Duodenal mucosa (tissue), 2 donors: ENCODE measurements around the gene IP6K3.

Source experiments
- H3K27ac ChIP-seq: one replicate; pipeline ENCODE4 v1.7.0; 2013; ENCODE audit warnings: low read depth, low read length
- H3K27me3 ChIP-seq, 2 donors: one replicate each; pipeline ENCODE4 v1.7.0; 2013; ENCODE audit warnings: low read length in 2 of 2, control low read depth in 1 of 2; ENCODE audit not compliant: insufficient read depth in 2 of 2, control insufficient read depth in 1 of 2
- H3K36me3 ChIP-seq, 2 donors: one replicate each; pipeline ENCODE4 v1.7.0; 2013; ENCODE audit warnings: low read length in 2 of 2, control low read depth in 1 of 2; ENCODE audit not compliant: insufficient read depth in 2 of 2, control insufficient read depth in 1 of 2
- H3K4me1 ChIP-seq, 2 donors: one replicate each; pipeline ENCODE4 v1.7.0; 2013; ENCODE audit warnings: low read length in 2 of 2, control low read depth in 1 of 2; ENCODE audit not compliant: insufficient read depth in 2 of 2, control insufficient read depth in 1 of 2
- H3K4me3 ChIP-seq, 2 donors: one replicate each; pipeline ENCODE4 v1.7.0; 2013; ENCODE audit warnings: low read length in 2 of 2, low read depth in 1 of 2
- H3K9ac ChIP-seq, 2 donors: one replicate each; pipeline ENCODE4 v1.7.0; 2013; ENCODE audit warnings: low read length in 2 of 2, low read depth in 1 of 2
- H3K9me3 ChIP-seq, 2 donors: one replicate each; pipeline ENCODE4 v1.7.0; 2013; ENCODE audit warnings: low read length in 2 of 2, control low read depth in 1 of 2; ENCODE audit not compliant: control insufficient read depth in 1 of 2

Gene IP6K3

DNA sequence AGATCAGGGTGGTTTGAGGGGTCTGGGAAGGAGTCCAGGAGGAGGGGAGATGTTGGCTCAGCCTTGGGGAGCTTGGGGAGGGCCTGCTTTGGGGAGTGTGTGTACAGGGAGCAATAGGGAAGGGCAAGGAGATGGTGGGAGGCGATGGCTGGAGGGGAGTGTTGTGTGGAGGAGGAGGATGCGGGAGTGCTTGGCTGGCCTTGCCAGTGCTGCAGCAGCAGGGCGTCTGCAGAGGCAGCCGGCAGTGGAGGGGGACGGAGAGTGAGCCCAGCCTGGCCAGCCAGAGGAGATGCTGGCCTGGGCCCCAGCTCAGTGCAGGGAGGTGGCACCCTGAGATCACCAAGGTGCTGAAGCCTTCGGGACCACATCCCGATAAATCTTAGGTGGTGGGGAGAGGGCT lies 3.9 kb downstream of the IP6K3 start:
- peaks cover 10 to 30% of the 10 kb centered on the region in 2 donors for H3K4me1 ChIP-seq
- H3K27ac ChIP-seq, result no peak overlapping the region
- H3K9ac ChIP-seq, result no peak overlapping the region
- no peak overlapping the region for H3K4me3 ChIP-seq
- no peaks in the 10 kb centered on the region for H3K36me3 ChIP-seq
- H3K27me3 ChIP-seq, result no peaks in the 10 kb centered on the region
- H3K9me3 ChIP-seq, result no peaks in the 10 kb centered on the region

DNA sequence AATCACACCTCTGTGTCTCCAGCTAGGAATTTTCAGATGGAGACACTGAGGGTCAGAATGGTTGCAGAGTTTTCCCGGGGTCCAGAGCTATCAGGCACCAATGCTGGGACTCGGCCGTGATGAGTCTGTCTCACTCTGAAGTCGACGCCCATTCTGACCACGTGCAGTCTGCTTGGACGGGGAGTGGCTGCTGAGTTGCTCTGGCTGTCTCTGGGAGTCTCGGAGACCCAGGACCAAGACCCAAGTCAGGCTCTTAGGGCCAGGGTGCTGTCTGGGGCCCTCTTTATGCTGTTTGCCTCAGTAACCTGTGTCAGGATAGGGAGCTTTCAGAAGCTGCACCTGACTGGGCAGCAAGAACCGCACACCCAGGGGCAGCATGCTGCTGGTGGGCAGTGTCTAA lies 4.6 kb downstream of the IP6K3 start:
- H3K36me3 ChIP-seq, result no peaks in the 10 kb centered on the region
- H3K4me3 ChIP-seq, result no peak overlapping the region
- H3K9me3 ChIP-seq, result no peaks in the 10 kb centered on the region
- H3K4me1 ChIP-seq, result peaks cover 10 to 30% of the 10 kb centered on the region in 2 donors
- H3K27me3 ChIP-seq, result no peaks in the 10 kb centered on the region
- no peak overlapping the region for H3K9ac ChIP-seq
- no peak overlapping the region for H3K27ac ChIP-seq

DNA sequence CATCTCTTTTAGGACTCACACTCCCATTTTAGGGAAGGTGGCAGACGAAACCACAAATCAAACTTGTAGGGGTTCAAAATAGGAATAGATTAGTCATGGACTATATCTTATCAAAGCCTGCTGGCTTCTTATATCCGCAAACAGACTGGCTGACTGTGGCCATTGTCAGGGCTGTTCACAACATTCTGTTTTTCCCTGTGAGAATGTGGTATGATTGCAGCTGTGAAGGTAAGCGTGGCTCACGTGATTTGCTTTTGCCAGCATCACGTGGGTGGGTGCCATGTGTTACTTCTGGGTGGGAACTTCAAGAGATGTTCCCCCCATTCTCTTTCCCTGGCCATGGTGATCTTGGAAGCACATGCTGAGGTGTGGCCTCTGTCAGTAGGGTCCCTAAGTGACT lies 5.9 kb downstream of the IP6K3 start:
- no peak overlapping the region for H3K9ac ChIP-seq
- peaks cover 10 to 28% of the 10 kb centered on the region in 2 donors for H3K4me1 ChIP-seq
- H3K27me3 ChIP-seq, result no peaks in the 10 kb centered on the region
- no peak overlapping the region for H3K4me3 ChIP-seq
- no peaks in the 10 kb centered on the region for H3K36me3 ChIP-seq
- no peaks in the 10 kb centered on the region for H3K9me3 ChIP-seq
- no peak overlapping the region for H3K27ac ChIP-seq

DNA sequence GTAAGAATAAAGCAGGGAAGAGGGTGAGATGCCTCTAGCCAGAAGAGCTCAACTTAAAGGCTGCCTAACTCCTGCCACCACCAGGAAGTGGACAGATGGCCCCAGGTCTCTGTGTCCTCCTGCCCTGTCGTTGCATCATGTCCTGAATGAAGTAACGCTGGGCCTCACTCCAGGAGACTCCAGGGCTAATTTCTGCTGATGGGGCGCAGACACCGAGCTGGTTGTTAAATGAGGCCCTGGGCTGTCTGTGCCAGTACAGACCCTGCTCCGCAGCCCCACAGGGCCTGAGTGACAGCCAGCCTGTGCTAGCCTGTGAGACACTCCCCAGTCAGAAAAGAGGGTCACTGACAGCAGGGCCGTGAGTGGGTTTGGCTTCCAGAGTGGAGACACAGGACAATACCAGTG lies 6.5 kb downstream of the IP6K3 start:
- Histone ChIP-seq H3K36me3 (no peaks in the 10 kb centered on the region), H3K9ac (no peak overlapping the region), H3K4me1 (peaks cover 10 to 22% of the 10 kb centered on the region in 2 donors), H3K27ac (no peak overlapping the region), H3K27me3 (no peaks in the 10 kb centered on the region), H3K4me3 (no peak overlapping the region), H3K9me3 (no peaks in the 10 kb centered on the region)

DNA sequence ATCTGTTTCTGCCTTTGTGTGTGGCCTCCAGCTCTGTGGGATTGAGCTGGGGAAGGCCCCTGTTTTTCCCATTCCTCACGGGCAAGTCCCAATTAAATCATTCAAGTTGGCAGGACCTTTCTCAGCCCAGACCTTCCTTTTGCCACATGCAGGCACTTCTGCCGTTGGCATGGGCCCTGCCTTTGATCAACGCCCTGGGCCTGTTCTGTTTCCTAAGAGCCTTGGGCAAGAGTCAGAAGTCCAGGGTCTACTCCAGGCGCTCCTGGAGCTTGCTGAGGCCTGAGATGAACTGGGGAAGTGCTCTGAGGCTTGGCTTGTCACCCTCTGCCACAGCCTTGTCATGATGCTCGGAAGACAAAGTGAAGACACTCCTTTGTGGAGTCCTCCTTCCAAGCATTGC lies 7.1 kb downstream of the IP6K3 start:
- Histone ChIP-seq H3K9ac (no peak overlapping the region), H3K27me3 (no peaks in the 10 kb centered on the region), H3K9me3 (no peaks in the 10 kb centered on the region), H3K27ac (no peak overlapping the region), H3K4me1 (peaks cover 9 to 17% of the 10 kb centered on the region in 2 donors), H3K4me3 (no peak overlapping the region), H3K36me3 (no peaks in the 10 kb centered on the region)

DNA sequence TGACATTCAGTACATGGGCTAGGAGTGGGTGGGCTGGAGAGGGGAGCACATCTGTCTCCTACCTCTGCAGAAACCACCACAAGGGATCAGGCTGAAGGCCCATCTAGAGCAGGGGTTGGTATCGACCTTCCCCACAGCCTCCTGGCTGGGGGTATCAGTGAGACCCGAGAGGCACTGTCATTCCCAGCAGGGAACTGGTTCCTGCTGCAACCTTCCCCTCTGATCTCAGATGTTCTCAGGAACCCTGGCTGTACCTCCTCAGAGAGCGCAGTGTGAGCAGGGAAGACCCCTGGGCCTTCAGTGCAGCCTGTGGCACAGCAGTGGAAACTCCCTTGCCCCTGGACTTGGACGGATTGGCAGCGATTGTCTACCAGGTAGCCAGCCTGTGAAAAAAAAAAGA lies 7.8 kb downstream of the IP6K3 start:
- H3K4me1 ChIP-seq, result peaks cover 2 to 10% of the 10 kb centered on the region in 2 donors
- H3K9me3 ChIP-seq, result no peaks in the 10 kb centered on the region
- no peak overlapping the region for H3K9ac ChIP-seq
- H3K4me3 ChIP-seq, result no peak overlapping the region
- H3K27ac ChIP-seq, result no peak overlapping the region
- H3K27me3 ChIP-seq, result no peaks in the 10 kb centered on the region
- H3K36me3 ChIP-seq, result no peaks in the 10 kb centered on the region

DNA sequence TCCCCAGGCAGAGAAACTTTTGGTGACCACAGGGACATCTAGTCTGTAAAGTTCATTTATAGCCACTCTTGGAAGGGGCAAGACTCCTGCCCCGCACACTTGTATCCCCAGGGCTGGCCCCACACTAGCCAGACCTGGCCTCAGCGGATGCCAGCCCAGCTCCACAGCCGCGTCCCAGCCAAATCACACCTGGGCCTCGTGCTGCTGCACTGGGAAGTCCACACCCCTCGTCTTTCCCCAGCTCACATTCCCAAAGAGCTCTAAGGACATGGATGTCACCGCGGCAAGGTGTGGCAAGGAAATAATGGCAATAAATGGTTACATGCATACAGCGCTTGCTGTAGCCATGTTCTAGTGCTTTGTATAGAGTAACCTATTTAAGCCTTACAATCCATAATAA lies 8.6 kb downstream of the IP6K3 start:
- no peak overlapping the region for H3K9ac ChIP-seq
- peaks cover 0 to 7% of the 10 kb centered on the region in 2 donors for H3K4me1 ChIP-seq
- no peaks in the 10 kb centered on the region for H3K36me3 ChIP-seq
- no peaks in the 10 kb centered on the region for H3K27me3 ChIP-seq
- no peak overlapping the region for H3K27ac ChIP-seq
- H3K4me3 ChIP-seq, result no peak overlapping the region
- no peaks in the 10 kb centered on the region for H3K9me3 ChIP-seq

DNA sequence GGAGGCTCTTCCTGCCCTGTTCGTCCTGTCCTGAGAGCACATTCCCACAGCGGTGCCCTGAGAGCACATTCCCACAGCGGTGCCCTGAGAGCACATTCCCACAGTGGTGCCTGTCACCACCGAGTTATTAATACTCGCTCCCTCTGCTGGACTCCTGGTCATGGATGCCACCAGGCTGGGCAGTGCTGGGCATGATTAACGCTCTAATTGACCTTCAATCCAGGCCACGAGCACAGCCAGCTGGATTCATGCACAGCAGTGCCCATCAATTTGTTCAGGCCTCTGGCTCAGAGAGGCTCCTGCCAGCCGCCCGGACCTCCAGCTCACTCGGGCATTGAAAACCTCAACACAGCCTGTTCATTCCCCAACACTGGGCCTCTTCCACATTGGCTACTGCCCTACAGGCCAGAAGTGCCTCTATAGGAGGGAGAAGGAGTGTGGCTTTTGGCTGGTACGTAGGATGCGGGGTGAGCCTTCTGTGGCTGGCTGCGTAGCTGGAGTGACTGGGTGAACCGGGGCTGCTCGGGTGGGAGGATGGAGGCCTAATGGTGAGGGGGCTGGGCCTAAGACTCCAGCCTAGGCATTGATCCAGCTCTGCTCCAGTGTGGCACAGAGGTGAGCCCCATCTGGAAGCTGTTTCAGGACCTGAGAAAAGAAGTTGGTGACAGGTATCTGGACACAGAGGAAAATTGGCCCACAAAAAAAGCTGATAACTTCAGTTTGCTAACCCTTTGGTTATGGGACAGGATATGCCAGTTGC lies 9.3 kb downstream of the IP6K3 start:
- no peaks in the 10 kb centered on the region for H3K27me3 ChIP-seq
- H3K36me3 ChIP-seq, result no peaks in the 10 kb centered on the region
- H3K27ac ChIP-seq, result no peak overlapping the region
- H3K4me1 ChIP-seq, result peaks cover 0 to 7% of the 10 kb centered on the region in 2 donors
- no peaks in the 10 kb centered on the region for H3K9me3 ChIP-seq
- no peak overlapping the region for H3K4me3 ChIP-seq
- H3K9ac ChIP-seq, result no peak overlapping the region

DNA sequence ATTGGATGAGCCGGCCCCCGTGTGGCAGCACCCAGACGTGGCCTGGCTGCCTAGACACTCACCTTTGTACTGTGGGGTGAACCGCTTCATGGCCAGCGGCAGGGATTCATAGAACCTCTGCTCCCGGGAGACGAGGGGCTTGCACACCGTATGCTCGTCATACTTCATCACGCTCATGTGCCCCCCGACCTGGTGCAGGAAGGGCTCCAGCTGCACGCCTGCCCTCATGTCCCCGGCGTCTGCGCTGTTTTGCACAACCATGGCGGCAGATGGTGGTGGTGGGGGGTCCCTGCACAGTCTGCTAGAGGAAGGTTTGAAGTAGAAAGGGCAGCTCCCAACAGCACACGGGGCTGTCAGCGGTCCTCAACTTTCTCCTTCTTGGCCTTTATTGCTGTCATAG lies 11.5 kb downstream of the IP6K3 start:
- H3K4me3 ChIP-seq, result no peak overlapping the region
- H3K9ac ChIP-seq, result no peak overlapping the region
- no peak overlapping the region for H3K27ac ChIP-seq
- no peaks in the 10 kb centered on the region for H3K9me3 ChIP-seq
- H3K36me3 ChIP-seq, result no peaks in the 10 kb centered on the region
- peaks cover 0 to 7% of the 10 kb centered on the region in 2 donors for H3K4me1 ChIP-seq
- no peaks in the 10 kb centered on the region for H3K27me3 ChIP-seq

DNA sequence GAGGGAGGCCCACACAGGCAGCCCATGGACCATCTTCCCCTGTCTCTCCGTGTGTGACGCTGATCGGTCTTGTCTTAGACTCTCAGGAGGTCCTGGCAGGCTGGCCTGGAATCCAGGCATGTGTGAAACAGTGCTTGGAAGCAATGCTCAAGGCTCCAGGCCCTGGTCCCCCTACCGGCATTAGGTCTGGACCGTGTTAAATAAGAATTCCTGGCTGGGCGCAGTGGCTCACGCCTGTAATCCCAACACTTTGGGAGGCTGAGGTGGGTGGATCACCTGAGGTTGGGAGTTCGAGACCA lies 13.0 kb downstream of the IP6K3 start:
- H3K4me3 ChIP-seq, result no peak overlapping the region
- no peak overlapping the region for H3K27ac ChIP-seq
- H3K4me1 ChIP-seq, result no peaks in the 10 kb centered on the region
- no peak overlapping the region for H3K9ac ChIP-seq
- H3K27me3 ChIP-seq, result no peaks in the 10 kb centered on the region
- H3K36me3 ChIP-seq, result no peaks in the 10 kb centered on the region
- no peaks in the 10 kb centered on the region for H3K9me3 ChIP-seq
